GM21825 (cell line): ENCODE data around the gene SOX2.
A peak's percentile ranks its signal among the peaks of the same experiment; 100 is the strongest.

Experiments
- ATAC-seq: cut with Tn5 transposase; IDR thresholded peaks from one replicate; pipeline ENCODE4 v1.9.1; 2021; ENCODE audit warnings: mild to moderate bottlenecking, moderate library complexity; ENCODE audit not compliant: unreplicated experiment

The SOX2 gene

DNA sequence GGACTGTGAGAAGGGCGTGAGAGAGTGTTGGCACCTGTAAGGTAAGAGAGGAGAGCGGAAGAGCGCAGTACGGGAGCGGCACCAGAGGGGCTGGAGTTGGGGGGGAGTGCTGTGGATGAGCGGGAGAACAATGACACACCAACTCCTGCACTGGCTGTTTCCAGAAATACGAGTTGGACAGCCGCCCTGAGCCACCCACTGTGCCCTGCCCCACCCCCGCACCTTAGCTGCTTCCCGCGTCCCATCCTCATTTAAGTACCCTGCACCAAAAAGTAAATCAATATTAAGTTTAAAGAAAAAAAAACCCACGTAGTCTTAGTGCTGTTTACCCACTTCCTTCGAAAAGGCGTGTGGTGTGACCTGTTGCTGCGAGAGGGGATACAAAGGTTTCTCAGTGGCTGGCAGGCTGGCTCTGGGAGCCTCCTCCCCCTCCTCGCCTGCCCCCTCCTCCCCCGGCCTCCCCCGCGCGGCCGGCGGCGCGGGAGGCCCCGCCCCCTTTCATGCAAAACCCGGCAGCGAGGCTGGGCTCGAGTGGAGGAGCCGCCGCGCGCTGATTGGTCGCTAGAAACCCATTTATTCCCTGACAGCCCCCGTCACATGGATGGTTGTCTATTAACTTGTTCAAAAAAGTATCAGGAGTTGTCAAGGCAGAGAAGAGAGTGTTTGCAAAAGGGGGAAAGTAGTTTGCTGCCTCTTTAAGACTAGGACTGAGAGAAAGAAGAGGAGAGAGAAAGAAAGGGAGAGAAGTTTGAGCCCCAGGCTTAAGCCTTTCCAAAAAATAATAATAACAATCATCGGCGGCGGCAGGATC is at the start of gene SOX2:
TSS of gene SOX2 (plus strand) at position 601 of the 811 bp plus-strand sequence. CDS start 436 bp downstream, outside the sequence.
- ATAC-seq, result no peak

DNA sequence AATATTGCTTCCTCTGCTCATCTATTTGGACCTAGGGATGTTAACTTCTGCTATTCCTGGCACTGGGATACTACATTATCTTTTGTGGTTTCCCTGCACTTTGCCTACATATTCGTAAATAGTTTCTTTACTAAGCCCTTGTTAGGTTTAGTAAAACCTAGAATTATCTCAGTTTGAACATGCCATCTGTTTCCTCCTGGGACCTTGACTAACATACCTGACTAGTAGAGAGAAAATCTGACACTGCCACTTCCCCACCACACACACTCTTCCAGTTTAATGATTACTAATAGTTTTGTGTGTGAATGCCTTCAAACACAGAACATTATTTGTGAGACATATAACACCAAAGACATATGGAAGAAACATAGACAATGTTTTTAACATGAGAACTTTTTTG is 28.2 kb upstream of the SOX2 start:
- ATAC-seq, result no peak

- ATAC-seq, result no peak
Observed at GRCh38 chr3:181687190-181687589, 24.5 kb upstream of the SOX2 start.

- ATAC-seq, result no peak
Observed at GRCh38 chr3:181687731-181688130, 24.0 kb upstream of the SOX2 start.

DNA sequence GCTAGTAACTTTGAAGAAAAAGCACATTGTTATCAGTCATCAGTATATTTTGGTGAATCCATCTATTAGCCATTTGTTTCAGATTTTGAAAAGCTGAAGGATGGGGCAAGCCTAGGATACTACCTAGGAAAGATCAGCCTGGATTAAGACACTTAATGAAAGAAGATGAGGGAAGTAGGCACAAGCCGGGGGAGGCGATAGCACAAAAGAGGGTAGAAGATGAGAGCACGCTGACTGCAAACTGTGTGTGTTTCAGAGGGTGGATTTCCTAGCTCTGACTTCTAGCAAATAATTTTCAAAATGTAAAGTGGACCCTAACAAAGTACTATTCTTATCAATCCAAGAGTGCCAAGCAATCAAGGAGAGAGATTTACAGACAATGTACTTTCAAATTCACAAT is 22.2 kb upstream of the SOX2 start:
- ATAC-seq, result no peak

GRCh38 chr3:181690769-181691168 is 21.0 kb upstream of the SOX2 start:
- no peak for ATAC-seq

GRCh38 chr3:181691901-181692300 is 19.8 kb upstream of the SOX2 start:
- ATAC-seq, result no peak

GRCh38 chr3:181692311-181693145 is 19.2 kb upstream of the SOX2 start:
- no peak for ATAC-seq

DNA sequence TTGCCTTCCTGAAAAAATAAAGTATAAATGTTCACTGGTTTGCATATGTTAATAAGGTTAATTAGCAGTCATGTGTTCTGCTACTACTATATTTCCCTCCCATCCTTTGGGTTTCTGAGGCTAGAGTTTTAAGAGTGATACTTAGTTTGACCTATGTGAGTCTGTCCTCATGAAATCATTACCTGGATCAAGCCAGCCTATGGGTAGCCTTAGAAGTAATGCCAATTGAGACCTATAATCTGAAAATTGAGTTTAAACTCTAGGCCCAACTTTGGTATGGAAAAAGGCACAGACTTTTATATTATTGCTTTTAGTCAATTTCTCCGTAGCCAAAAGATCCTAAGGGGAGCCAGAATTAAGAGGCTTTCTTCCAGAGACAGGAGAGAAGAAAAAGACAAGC is 18.4 kb upstream of the SOX2 start:
- no peak for ATAC-seq

DNA sequence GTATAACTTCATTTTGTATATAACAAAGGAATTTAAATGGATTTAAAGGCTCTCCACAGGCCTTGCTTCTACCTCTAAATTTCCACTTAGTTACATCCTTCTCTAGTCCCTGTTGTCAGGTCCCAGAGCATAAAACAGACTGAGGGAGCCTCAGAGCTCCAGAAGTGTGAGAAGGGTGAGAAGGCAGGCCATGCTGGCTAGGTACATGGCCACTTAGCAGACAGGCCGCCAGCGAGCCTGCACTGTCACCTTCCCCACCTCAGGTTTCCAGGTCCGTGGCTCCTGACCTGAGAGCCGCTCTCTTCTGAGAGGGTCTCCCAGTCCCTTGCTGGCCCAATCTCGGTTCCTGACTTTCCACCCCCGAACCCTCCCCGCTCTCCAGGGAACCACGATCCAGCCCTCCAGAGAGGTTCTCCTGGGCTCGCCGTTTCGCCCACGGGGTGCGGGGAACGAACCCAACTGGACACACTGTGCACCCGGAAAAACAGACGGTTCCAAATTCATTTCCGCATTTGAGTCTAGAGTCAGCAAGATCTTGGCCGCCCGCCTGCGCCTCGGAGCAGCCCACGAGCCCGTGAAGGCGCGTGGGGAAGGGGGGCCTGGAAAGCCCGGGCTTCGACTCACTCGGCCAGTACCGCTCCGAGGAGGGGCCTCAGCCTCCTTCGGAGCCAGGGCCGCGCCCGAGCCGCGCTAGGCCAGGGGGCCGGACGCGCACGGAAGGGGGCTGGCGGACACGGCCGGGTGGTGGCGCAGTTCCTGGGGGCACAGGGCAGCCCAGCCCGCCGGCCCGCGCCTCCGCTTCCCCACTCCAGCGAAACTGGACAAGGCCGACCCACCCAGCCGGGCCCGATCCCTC is 16.7 kb upstream of the SOX2 start:
- no peak for ATAC-seq

GRCh38 chr3:181695661-181696491 is 15.8 kb upstream of the SOX2 start:
- ATAC-seq, result no peak

DNA sequence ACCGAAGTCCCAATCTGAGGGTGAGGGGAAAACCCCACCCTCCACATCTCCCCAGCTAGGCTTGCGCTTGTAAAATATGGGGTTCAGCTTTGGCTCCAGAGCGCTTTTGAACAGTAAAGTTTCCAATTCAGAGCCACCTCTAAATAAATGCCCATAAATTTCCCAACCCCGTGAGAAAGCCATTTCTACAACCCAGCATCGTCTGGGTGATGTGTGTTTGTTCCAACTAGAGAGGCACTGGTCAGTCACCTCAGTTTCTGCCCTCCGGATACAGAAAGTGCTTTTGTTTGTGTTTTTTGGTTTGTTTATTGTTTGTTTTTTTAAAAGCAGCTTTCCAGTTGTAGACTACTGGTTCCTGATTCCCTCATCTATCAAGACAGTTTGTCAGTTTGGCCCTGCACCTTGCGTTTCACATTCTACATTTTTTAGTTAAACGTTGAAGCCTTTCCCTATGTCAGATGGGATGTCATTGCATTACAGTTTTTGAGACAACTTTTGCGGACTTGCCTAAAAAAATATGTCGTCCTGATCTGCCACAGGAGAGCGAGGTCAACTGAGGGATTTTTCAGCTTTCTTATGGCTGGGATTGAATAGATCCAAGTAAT is 15.0 kb upstream of the SOX2 start:
- ATAC-seq, result no peak

GRCh38 chr3:181698263-181698954 is 13.3 kb upstream of the SOX2 start:
- no peak for ATAC-seq

DNA sequence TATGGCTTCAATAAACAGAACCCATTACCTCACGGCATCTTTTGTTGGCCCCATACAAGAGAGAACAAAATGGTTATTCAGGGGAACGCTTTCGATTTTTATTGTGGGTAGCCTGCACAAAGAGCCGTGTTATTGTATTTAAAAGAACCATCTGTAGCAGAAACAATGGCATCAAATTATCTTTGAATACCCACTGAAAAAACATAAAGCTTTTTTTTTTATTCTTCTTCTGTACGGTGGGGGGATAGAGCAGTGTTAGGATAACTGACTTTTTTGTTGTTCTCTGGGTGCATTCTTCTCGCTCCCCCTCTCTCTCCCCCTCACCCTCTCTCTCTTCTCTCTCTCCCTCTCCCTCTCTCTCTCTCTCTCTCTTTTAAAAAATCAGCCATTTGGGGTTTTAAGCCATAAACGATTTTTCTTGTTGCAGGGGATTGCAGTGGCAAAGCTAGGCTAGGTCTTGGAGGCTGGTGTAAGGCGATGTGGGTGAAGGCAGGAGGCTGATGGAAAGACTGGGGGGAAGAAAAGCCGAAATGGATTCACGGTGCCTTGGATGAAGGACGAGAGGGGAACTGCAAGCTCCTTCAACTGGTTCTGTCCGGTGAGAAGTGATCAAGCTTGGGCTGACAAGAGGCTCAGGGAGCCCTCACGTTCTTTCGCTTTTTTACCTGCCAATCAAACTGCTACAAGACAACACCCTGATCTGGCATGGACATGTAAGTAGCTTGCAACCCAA is 12.4 kb upstream of the SOX2 start:
- ATAC-seq, result no peak

DNA sequence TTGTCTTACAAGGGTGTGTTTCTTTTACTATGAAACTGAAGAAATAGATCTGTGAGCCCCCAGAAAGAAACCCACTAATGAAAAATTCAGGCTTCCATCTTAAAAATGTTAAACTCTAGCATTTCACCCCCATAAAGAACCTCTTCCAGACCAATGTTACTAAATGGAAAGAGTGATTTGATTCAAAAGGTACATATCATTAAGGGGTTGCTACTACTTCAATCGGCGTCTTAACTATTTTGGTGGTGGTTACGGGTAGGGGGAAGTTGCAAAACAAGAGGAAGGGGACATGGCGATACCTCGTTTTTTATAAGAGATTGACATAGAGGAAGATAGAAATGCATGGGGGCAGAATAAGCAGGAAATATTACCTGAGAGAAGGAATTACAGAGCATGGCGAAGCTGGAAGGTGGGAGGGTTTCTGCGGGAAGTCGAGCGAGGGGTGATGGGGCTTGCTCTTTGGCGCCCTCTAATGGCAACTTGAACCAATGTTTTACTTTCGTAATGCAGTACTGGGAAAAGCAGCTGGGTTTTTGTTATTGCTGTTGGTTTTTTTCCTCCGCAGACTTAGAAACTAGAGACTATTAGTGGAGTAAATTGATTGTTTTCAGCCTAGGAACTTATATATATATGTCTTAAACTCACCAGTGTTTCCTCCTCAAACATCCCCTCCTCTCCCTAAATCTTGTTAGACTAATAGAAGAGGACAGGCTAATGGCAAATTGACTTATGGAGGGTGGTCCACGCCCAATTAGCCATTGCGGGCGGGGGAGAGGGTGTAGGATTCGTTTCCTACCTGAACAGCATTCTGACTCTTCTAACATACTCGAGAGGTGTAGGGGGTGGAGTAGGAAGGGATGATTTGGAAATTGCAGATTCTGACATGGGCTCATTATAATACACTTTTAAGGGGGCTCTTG is 11.3 kb upstream of the SOX2 start:
- peak; percentile 66 for ATAC-seq

DNA sequence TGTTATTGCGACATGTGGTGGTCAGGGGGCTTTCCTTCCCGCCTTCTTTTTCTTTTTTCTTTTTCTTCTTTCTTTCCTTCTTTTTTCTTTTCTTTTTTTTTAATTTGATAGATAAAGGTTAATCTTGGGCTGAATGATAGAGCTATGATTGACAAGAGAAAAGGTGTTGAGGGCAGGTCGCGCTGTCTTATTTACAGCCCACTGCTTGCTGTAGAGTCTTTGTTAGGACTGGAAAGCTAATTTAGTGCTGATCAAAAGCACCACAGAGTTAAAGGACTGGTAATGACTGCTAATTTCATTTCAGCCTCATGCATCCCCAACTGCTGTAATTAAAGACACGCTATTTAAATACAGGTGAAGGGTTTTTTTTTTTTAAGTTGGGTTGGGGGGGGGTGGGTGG is 10.6 kb upstream of the SOX2 start:
- no peak for ATAC-seq

- no peak for ATAC-seq
Observed at GRCh38 chr3:181703601-181704420, 7.9 kb upstream of the SOX2 start.
